WERI-Rb-1 (cell line): ENCODE measurements around the gene CCDC187.

ENCODE experiments used
- DNase-seq: peaks from one replicate; pipeline ENCODE4 v3.0.0-alpha.2; 2020
- H3K27ac ChIP-seq: fragments of 250-450 bp; sonication (Bioruptor Pico); 2 replicates; pipeline ENCODE4 v1.5.1; 2020; ENCODE audit warnings: mild to moderate bottlenecking, moderate library complexity
- H3K27me3 ChIP-seq: fragments of 250-450 bp; sonication (Bioruptor Pico); 2 replicates; pipeline ENCODE4 v1.5.1; 2021; ENCODE audit warnings: mild to moderate bottlenecking, low read depth, moderate library complexity; ENCODE audit not compliant: insufficient read depth, severe bottlenecking
- H3K36me3 ChIP-seq: fragments of 250-450 bp; sonication (Bioruptor Pico); 2 replicates; pipeline ENCODE4 v1.5.1; 2020; ENCODE audit warnings: mild to moderate bottlenecking, moderate library complexity
- H3K4me3 ChIP-seq: 2 replicates; pipeline ENCODE4 v1.5.1; 2011; ENCODE audit warnings: low read depth, mild to moderate bottlenecking, control low read depth, low read length
- H3K9me3 ChIP-seq: fragments of 250-450 bp; sonication (Bioruptor Pico); 2 replicates; pipeline ENCODE4 v1.5.1; 2021; ENCODE audit warnings: mild to moderate bottlenecking, moderate library complexity; ENCODE audit not compliant: severe bottlenecking
- CTCF ChIP-seq: IDR thresholded peaks from 2 replicates; pipeline ENCODE4 v1.5.1; 2011; ENCODE audit warnings: low read depth, mild to moderate bottlenecking, control low read depth, inconsistent platforms, low read length

The CCDC187 gene

GRCh38 chr9:136348691-136349090 lies 44.8 kb upstream of the CCDC187 start:
- no peak overlapping the region for H3K4me3 ChIP-seq

GRCh38 chr9:136347472-136348256 lies 43.8 kb upstream of the CCDC187 start:
- H3K9me3 ChIP-seq = no peaks in the 10 kb centered on the region
- no peaks in the 10 kb centered on the region for H3K27me3 ChIP-seq
- H3K27ac ChIP-seq = peak overlapping the region; percentile 34
- peaks cover 28% of the 10 kb centered on the region for H3K36me3 ChIP-seq
- H3K4me3 ChIP-seq = no peak overlapping the region
- DNase-seq = no peak
- TF ChIP-seq CTCF = no peak

More at GRCh38 chr9:136348691-136349090, 44.8 kb upstream of the CCDC187 start:
- H3K27ac ChIP-seq = peak overlapping the region; percentile 34
- no peak for DNase-seq
- peaks cover 22% of the 10 kb centered on the region for H3K36me3 ChIP-seq
- no peaks in the 10 kb centered on the region for H3K9me3 ChIP-seq
- TF ChIP-seq CTCF = no peak
- H3K27me3 ChIP-seq = no peaks in the 10 kb centered on the region

- Histone ChIP-seq H3K27ac (peak overlapping the region; percentile 1; the same call in 1 of the 2 replicates), H3K9me3 (no peaks in the 10 kb centered on the region), H3K4me3 (no peak overlapping the region), H3K36me3 (peaks cover 33% of the 10 kb centered on the region), H3K27me3 (no peaks in the 10 kb centered on the region)
- DNase-seq = no peak
- TF ChIP-seq CTCF = no peak
Measured at GRCh38 chr9:136346927-136347465, 43.1 kb upstream of the CCDC187 start.

GRCh38 chr9:136346157-136346481 lies 42.2 kb upstream of the CCDC187 start:
- Histone ChIP-seq H3K4me3 (no peak overlapping the region), H3K36me3 (peaks cover 42% of the 10 kb centered on the region), H3K27me3 (no peaks in the 10 kb centered on the region), H3K9me3 (no peaks in the 10 kb centered on the region), H3K27ac (peak overlapping the region; percentile 51)
- TF ChIP-seq CTCF = no peak
- DNase-seq = no peak

- TF ChIP-seq CTCF = peak; percentile 74
- Histone ChIP-seq H3K9me3 (no peaks in the 10 kb centered on the region), H3K27ac (peak overlapping the region; percentile 51), H3K36me3 (peaks cover 48% of the 10 kb centered on the region), H3K27me3 (no peaks in the 10 kb centered on the region), H3K4me3 (no peak overlapping the region)
- DNase-seq = peak; percentile 89
Measured at GRCh38 chr9:136345281-136346156, 41.6 kb upstream of the CCDC187 start.
